GM21619 (cell line): Measurements from ENCODE around the gene EYA3.

ENCODE experiments used
- ATAC-seq: cut with Tn5 transposase; IDR thresholded peaks from one replicate; pipeline ENCODE4 v1.9.1; 2021; ENCODE audit not compliant: unreplicated experiment

EYA3 gene

GRCh38 chr1:27971674-27972073 lies 116.7 kb downstream of the EYA3 start:
- ATAC-seq: no peak

- ATAC-seq: no peak
Measured at GRCh38 chr1:27970401-27970800, 118.0 kb downstream of the EYA3 start.

GRCh38 chr1:27968692-27969091 lies 119.7 kb downstream of the EYA3 start:
- ATAC-seq: no peak

GRCh38 chr1:27967884-27968466 lies 120.4 kb downstream of the EYA3 start:
- no peak for ATAC-seq

- ATAC-seq: no peak
Measured at GRCh38 chr1:27967106-27967883, 121.1 kb downstream of the EYA3 start.

- no peak for ATAC-seq
Measured at GRCh38 chr1:27966402-27967105, 121.9 kb downstream of the EYA3 start.

- no peak for ATAC-seq
Measured at GRCh38 chr1:27963393-27963792, 125.0 kb downstream of the EYA3 start.

- no peak for ATAC-seq
Measured at GRCh38 chr1:27961646-27962221, 126.7 kb downstream of the EYA3 start.

- ATAC-seq: no peak
Measured at GRCh38 chr1:27960762-27961645, 127.4 kb downstream of the EYA3 start.

GRCh38 chr1:27959792-27960603 lies 128.4 kb downstream of the EYA3 start, which contains the start of gene XKR8:
Gene XKR8, plus strand, starts transcription at chr1:27959973. Its CDS starts 97 bp downstream, at chr1:27960070.
- peak; percentile 86 for ATAC-seq

- ATAC-seq: no peak
Measured at GRCh38 chr1:27958513-27958912, 129.9 kb downstream of the EYA3 start.

GRCh38 chr1:27957655-27958054 lies 130.8 kb downstream of the EYA3 start:
- no peak for ATAC-seq

GRCh38 chr1:27956761-27957160 lies 131.6 kb downstream of the EYA3 start:
- no peak for ATAC-seq

- ATAC-seq: no peak
Measured at GRCh38 chr1:27955076-27955475, 133.3 kb downstream of the EYA3 start.

GRCh38 chr1:27954186-27954585 lies 134.2 kb downstream of the EYA3 start:
- ATAC-seq: no peak

GRCh38 chr1:27952147-27952546 lies 136.3 kb downstream of the EYA3 start:
- no peak for ATAC-seq

- no peak for ATAC-seq
Measured at GRCh38 chr1:27951396-27951795, 137.0 kb downstream of the EYA3 start.

- ATAC-seq: no peak
Measured at GRCh38 chr1:27949027-27949426, 139.4 kb downstream of the EYA3 start.

- no peak for ATAC-seq
Measured at GRCh38 chr1:27945020-27945419, 143.4 kb downstream of the EYA3 start.
